HEK293 (cell line): ENCODE results near the gene PPP3R2.

Experiments used
- CTCF ChIA-PET: fragments of 350-600 bp; formaldehyde crosslinking; extraction: SDS; loops from one replicate; lab custom pipeline; 2021; ENCODE audit warnings: antibody characterized with exemption; lab: Yijun Ruan, JAX
- POLR2A ChIA-PET: fragments of 300-600 bp; formaldehyde crosslinking; extraction: SDS; loops from one replicate; lab custom pipeline; 2020; ENCODE audit warnings: antibody characterized with exemption, inconsistent platforms; lab: Yijun Ruan, JAX
- H3K27ac ChIP-seq: fragments of 200-500 bp; sonication (Bioruptor generic); 2 replicates; pipeline ENCODE4 v1.5.1; 2014; ENCODE audit warnings: low read depth, low read length, control low read depth, inconsistent platforms; ENCODE audit errors: extremely low read depth
- H3K36me3 ChIP-seq, 2 experiments: fragments of 200-500 bp in 1 of 2; sonication (Bioruptor generic) in 1 of 2; 1 replicate in 1 of 2; 2 replicates in 1 of 2; pipeline ENCODE4 v1.5.1; 2014 to 2017; ENCODE audit warnings: inconsistent platforms in 2 of 2, low read length in 2 of 2; ENCODE audit not compliant: control insufficient read depth in 2 of 2, insufficient read depth in 1 of 2
- H3K4me1 ChIP-seq: fragments of 200-500 bp; sonication (Bioruptor generic); 2 replicates; pipeline ENCODE4 v1.5.1; 2014; ENCODE audit warnings: mild to moderate bottlenecking, low read length, inconsistent platforms; ENCODE audit not compliant: control insufficient read depth, insufficient read depth
- H3K4me3 ChIP-seq: 2 replicates; pipeline ENCODE4 v1.5.1; 2011; ENCODE audit warnings: low read depth, mild to moderate bottlenecking, control low read depth, low read length, moderate library complexity
- H3K9me3 ChIP-seq: fragments of 200-500 bp; sonication (Bioruptor generic); 2 replicates; pipeline ENCODE4 v1.5.1; 2014; ENCODE audit warnings: low read depth, low read length, inconsistent platforms; ENCODE audit not compliant: control insufficient read depth, insufficient read depth
- EGR2 ChIP-seq: fragments of 450-650 bp; formaldehyde crosslinking; IDR thresholded peaks from 2 replicates; pipeline ENCODE4 v1.5.1; 2016; ENCODE audit warnings: low read depth, missing biosample characterization, missing genetic modification characterization
- KLF10 ChIP-seq: fragments of 450-650 bp; IDR thresholded peaks from 2 replicates; pipeline ENCODE4 v1.5.1; 2018; ENCODE audit warnings: missing biosample characterization, mild to moderate bottlenecking, missing genetic modification characterization
- REPIN1 ChIP-seq: fragments of 450-650 bp; formaldehyde crosslinking; IDR thresholded peaks from 2 replicates; pipeline ENCODE4 v1.5.1; 2017; ENCODE audit warnings: missing biosample characterization, missing genetic modification characterization, low read depth
- TCF7L2 ChIP-seq: IDR thresholded peaks from 2 replicates; pipeline ENCODE4 v1.6.1; 2011; ENCODE audit warnings: low read depth, mild to moderate bottlenecking, inconsistent platforms, low read length, moderate library complexity, borderline replicate concordance
- YY2 ChIP-seq: fragments of 450-650 bp; formaldehyde crosslinking; IDR thresholded peaks from 2 replicates; pipeline ENCODE4 v1.5.1; 2016; ENCODE audit warnings: missing biosample characterization, missing genetic modification characterization
- ZNF138 ChIP-seq: fragments of 450-650 bp; formaldehyde crosslinking; IDR thresholded peaks from 2 replicates; pipeline ENCODE4 v1.5.1; 2016; ENCODE audit warnings: missing biosample characterization, missing genetic modification characterization, borderline replicate concordance
- ZNF140 ChIP-seq: fragments of 450-650 bp; formaldehyde crosslinking; IDR thresholded peaks from 2 replicates; pipeline ENCODE4 v1.5.1; 2016; ENCODE audit warnings: missing biosample characterization, missing genetic modification characterization
- ZNF157 ChIP-seq: fragments of 450-650 bp; formaldehyde crosslinking; IDR thresholded peaks from 2 replicates; pipeline ENCODE4 v1.5.1; 2016; ENCODE audit warnings: missing biosample characterization, missing genetic modification characterization
- ZNF292 ChIP-seq: fragments of 450-650 bp; formaldehyde crosslinking; IDR thresholded peaks from 2 replicates; pipeline ENCODE4 v1.5.1; 2016; ENCODE audit warnings: low read depth, missing biosample characterization, missing genetic modification characterization, borderline replicate concordance
- ZNF354C ChIP-seq: fragments of 450-650 bp; formaldehyde crosslinking; IDR thresholded peaks from 2 replicates; pipeline ENCODE4 v1.5.1; 2016; ENCODE audit warnings: missing biosample characterization, missing genetic modification characterization, low read depth, borderline replicate concordance
- ZNF423 ChIP-seq: fragments of 450-650 bp; formaldehyde crosslinking; IDR thresholded peaks from 2 replicates; pipeline ENCODE4 v1.5.1; 2016; ENCODE audit warnings: missing biosample characterization, missing genetic modification characterization
- ZNF785 ChIP-seq: fragments of 450-650 bp; formaldehyde crosslinking; IDR thresholded peaks from 2 replicates; pipeline ENCODE4 v1.5.1; 2016; ENCODE audit warnings: missing biosample characterization, missing genetic modification characterization
- ZSCAN30 ChIP-seq: fragments of 450-650 bp; IDR thresholded peaks from 2 replicates; pipeline ENCODE4 v1.5.1; 2018; ENCODE audit warnings: missing biosample characterization, mild to moderate bottlenecking, missing genetic modification characterization, moderate library complexity
- TF ChIP-seq, protein P1 (sequence below): fragments of 450-650 bp; formaldehyde crosslinking; IDR thresholded peaks from 2 replicates; pipeline ENCODE4 v1.5.1; 2016; ENCODE audit warnings: missing biosample characterization, missing genetic modification characterization
- TF ChIP-seq, protein P2 (sequence below): fragments of 450-650 bp; formaldehyde crosslinking; IDR thresholded peaks from 2 replicates; pipeline ENCODE4 v1.5.1; 2016; ENCODE audit warnings: missing biosample characterization, missing genetic modification characterization
- TF ChIP-seq, protein P3 (sequence below): fragments of 450-650 bp; IDR thresholded peaks from 2 replicates; pipeline ENCODE4 v1.5.1; 2018; ENCODE audit warnings: missing biosample characterization, missing genetic modification characterization
- TF ChIP-seq, protein P4 (sequence below): fragments of 450-650 bp; formaldehyde crosslinking; IDR thresholded peaks from 2 replicates; pipeline ENCODE4 v1.5.1; 2016; ENCODE audit warnings: missing biosample characterization, missing genetic modification characterization
- TF ChIP-seq, protein P5 (sequence below): fragments of 450-650 bp; formaldehyde crosslinking; IDR thresholded peaks from 2 replicates; pipeline ENCODE4 v1.5.1; 2016; ENCODE audit warnings: missing biosample characterization, missing genetic modification characterization

PPP3R2 gene

GRCh38 chr9:101634741-101635409 lies 40.1 kb upstream of the PPP3R2 start (continued):
- no peak for TF ChIP-seq KLF10

GRCh38 chr9:101632611-101633010 lies 37.8 kb upstream of the PPP3R2 start:
- Histone ChIP-seq H3K27ac (no peak overlapping the region), H3K36me3 (no peaks in the 10 kb centered on the region), H3K4me3 (no peak overlapping the region), H3K9me3 (no peaks in the 10 kb centered on the region), H3K4me1 (no peaks in the 10 kb centered on the region)
- ChIA-PET CTCF (interaction anchor here (0.6 kb wide), 1 partner anchor 199 kb away, joined by 4 read pairs; no protein-coding TSS in a partner anchor), POLR2A (no interaction called here)
- TF ChIP-seq ZNF423 (tag by site-specific recombination) = no peak
- TF ChIP-seq EGR2 = no peak
- TF ChIP-seq, protein P1, sequence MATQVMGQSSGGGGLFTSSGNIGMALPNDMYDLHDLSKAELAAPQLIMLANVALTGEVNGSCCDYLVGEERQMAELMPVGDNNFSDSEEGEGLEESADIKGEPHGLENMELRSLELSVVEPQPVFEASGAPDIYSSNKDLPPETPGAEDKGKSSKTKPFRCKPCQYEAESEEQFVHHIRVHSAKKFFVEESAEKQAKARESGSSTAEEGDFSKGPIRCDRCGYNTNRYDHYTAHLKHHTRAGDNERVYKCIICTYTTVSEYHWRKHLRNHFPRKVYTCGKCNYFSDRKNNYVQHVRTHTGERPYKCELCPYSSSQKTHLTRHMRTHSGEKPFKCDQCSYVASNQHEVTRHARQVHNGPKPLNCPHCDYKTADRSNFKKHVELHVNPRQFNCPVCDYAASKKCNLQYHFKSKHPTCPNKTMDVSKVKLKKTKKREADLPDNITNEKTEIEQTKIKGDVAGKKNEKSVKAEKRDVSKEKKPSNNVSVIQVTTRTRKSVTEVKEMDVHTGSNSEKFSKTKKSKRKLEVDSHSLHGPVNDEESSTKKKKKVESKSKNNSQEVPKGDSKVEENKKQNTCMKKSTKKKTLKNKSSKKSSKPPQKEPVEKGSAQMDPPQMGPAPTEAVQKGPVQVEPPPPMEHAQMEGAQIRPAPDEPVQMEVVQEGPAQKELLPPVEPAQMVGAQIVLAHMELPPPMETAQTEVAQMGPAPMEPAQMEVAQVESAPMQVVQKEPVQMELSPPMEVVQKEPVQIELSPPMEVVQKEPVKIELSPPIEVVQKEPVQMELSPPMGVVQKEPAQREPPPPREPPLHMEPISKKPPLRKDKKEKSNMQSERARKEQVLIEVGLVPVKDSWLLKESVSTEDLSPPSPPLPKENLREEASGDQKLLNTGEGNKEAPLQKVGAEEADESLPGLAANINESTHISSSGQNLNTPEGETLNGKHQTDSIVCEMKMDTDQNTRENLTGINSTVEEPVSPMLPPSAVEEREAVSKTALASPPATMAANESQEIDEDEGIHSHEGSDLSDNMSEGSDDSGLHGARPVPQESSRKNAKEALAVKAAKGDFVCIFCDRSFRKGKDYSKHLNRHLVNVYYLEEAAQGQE (tag by site-specific recombination) = no peak
- TF ChIP-seq, protein P2, sequence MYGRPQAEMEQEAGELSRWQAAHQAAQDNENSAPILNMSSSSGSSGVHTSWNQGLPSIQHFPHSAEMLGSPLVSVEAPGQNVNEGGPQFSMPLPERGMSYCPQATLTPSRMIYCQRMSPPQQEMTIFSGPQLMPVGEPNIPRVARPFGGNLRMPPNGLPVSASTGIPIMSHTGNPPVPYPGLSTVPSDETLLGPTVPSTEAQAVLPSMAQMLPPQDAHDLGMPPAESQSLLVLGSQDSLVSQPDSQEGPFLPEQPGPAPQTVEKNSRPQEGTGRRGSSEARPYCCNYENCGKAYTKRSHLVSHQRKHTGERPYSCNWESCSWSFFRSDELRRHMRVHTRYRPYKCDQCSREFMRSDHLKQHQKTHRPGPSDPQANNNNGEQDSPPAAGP (tag by site-specific recombination) = no peak
- no peak for TF ChIP-seq ZNF138 (tag by site-specific recombination)
- TF ChIP-seq REPIN1 (tag by site-specific recombination) = no peak
- TF ChIP-seq ZNF140 (tag by site-specific recombination) = no peak
- TF ChIP-seq, protein P3, sequence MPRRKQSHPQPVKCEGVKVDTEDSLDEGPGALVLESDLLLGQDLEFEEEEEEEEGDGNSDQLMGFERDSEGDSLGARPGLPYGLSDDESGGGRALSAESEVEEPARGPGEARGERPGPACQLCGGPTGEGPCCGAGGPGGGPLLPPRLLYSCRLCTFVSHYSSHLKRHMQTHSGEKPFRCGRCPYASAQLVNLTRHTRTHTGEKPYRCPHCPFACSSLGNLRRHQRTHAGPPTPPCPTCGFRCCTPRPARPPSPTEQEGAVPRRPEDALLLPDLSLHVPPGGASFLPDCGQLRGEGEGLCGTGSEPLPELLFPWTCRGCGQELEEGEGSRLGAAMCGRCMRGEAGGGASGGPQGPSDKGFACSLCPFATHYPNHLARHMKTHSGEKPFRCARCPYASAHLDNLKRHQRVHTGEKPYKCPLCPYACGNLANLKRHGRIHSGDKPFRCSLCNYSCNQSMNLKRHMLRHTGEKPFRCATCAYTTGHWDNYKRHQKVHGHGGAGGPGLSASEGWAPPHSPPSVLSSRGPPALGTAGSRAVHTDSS (tag by site-specific recombination) = no peak
- no peak for TF ChIP-seq ZNF785 (tag by site-specific recombination)
- no peak for TF ChIP-seq ZNF292 (tag by site-specific recombination)
- no peak for TF ChIP-seq ZSCAN30 (tag by site-specific recombination)

- Histone ChIP-seq H3K4me3 (no peak overlapping the region), H3K27ac (no peak overlapping the region), H3K36me3 (no peaks in the 10 kb centered on the region), H3K9me3 (no peaks in the 10 kb centered on the region), H3K4me1 (no peaks in the 10 kb centered on the region)
- ChIA-PET CTCF (no interaction called here), POLR2A (no interaction called here)
- TF ChIP-seq, protein P4, sequence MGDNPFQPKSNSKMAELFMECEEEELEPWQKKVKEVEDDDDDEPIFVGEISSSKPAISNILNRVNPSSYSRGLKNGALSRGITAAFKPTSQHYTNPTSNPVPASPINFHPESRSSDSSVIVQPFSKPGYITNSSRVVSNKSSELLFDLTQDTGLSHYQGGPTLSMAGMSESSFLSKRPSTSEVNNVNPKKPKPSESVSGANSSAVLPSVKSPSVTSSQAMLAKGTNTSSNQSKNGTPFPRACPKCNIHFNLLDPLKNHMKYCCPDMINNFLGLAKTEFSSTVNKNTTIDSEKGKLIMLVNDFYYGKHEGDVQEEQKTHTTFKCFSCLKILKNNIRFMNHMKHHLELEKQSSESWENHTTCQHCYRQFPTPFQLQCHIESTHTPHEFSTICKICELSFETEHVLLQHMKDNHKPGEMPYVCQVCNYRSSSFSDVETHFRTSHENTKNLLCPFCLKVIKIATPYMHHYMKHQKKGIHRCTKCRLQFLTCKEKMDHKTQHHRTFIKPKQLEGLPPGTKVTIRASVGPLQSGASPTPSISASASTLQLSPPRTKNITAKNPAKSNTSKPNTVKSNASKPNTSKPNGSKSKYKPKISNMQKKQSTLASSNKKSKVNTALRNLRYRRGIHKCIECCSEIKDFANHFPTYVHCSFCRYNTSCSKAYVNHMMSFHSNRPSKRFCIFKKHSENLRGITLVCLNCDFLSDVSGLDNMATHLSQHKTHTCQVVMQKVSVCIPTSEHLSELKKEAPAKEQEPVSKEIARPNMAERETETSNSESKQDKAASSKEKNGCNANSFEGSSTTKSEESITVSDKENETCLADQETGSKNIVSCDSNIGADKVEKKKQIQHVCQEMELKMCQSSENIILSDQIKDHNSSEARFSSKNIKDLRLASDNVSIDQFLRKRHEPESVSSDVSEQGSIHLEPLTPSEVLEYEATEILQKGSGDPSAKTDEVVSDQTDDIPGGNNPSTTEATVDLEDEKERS (tag by site-specific recombination) = no peak
- TF ChIP-seq, protein P5, sequence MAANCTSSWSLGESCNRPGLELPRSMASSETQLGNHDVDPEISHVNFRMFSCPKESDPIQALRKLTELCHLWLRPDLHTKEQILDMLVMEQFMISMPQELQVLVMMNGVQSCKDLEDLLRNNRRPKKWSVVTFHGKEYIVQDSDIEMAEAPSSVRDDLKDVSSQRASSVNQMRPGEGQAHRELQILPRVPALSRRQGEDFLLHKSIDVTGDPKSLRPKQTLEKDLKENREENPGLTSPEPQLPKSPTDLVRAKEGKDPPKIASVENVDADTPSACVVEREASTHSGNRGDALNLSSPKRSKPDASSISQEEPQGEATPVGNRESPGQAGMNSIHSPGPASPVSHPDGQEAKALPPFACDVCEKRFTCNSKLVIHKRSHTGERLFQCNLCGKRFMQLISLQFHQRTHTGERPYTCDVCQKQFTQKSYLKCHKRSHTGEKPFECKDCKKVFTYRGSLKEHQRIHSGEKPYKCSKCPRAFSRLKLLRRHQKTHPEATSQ (tag by site-specific recombination) = no peak
- no peak for TF ChIP-seq ZNF354C (tag by site-specific recombination)
- TF ChIP-seq YY2 (tag by site-specific recombination) = no peak
- no peak for TF ChIP-seq ZNF157 (tag by site-specific recombination)
- TF ChIP-seq TCF7L2 = no peak
These were observed 37.1 kb upstream of the PPP3R2 start for GRCh38 chr9:101631892-101632291.
